AG04450 (cell line): ENCODE data around the gene DMD. TPM values are rescaled to one million over a fixed set of nuclear protein-coding genes. Genes with fewer than 3 reads are reported as not detected.

ENCODE experiments used
- CTCF ChIA-PET: fragments of 300-600, 350-600 bp; formaldehyde crosslinking; extraction: SDS; loops from one replicate; lab custom pipeline; 2022; ENCODE audit warnings: antibody characterized with exemption, inconsistent platforms; lab: Charles Lee
- POLR2A ChIA-PET: fragments of 350-600 bp; formaldehyde crosslinking; extraction: SDS; loops from one replicate; lab custom pipeline; 2021; ENCODE audit warnings: antibody characterized with exemption, inconsistent platforms; lab: Yijun Ruan, JAX
- DNase-seq: peaks from one replicate; pipeline ENCODE4 v3.0.0-alpha.2; 2011; ENCODE audit warnings: low read depth, low spot score
- H3K27ac ChIP-seq: one replicate; pipeline ENCODE4 v1.5.1; 2012; ENCODE audit warnings: low read depth, low read length, control low read depth
- H3K27me3 ChIP-seq: one replicate; pipeline ENCODE4 v1.6.0; 2012; ENCODE audit warnings: low read length; ENCODE audit not compliant: control insufficient read depth, insufficient read depth
- H3K4me3 ChIP-seq: 2 replicates; pipeline ENCODE4 v1.5.1; 2011; ENCODE audit warnings: mild to moderate bottlenecking, low read depth, low read length, control low read depth
- H3K9me3 ChIP-seq: 2 replicates; pipeline ENCODE4 v1.5.1; 2012; ENCODE audit warnings: low read length; ENCODE audit not compliant: control insufficient read depth, insufficient read depth
- polyA plus RNA-seq: library from polyadenylated mRNA; depleted of rRNA; stranded (reverse); fragments of >200 nt; gene quantifications from 2 replicates; pipeline ENCODE4 v1.2.3, GENCODE V29; 2011
- TF ChIP-seq, protein P1 (sequence below): IDR thresholded peaks from 2 replicates; pipeline ENCODE4 v1.5.1; 2011; ENCODE audit warnings: low read depth, low read length, control low read depth, inconsistent platforms

The DMD gene
- polyA plus RNA-seq, 1 experiment, result 7.6 TPM

- H3K27me3 ChIP-seq, result no peaks in the 10 kb centered on the region
- TF ChIP-seq, protein P1, sequence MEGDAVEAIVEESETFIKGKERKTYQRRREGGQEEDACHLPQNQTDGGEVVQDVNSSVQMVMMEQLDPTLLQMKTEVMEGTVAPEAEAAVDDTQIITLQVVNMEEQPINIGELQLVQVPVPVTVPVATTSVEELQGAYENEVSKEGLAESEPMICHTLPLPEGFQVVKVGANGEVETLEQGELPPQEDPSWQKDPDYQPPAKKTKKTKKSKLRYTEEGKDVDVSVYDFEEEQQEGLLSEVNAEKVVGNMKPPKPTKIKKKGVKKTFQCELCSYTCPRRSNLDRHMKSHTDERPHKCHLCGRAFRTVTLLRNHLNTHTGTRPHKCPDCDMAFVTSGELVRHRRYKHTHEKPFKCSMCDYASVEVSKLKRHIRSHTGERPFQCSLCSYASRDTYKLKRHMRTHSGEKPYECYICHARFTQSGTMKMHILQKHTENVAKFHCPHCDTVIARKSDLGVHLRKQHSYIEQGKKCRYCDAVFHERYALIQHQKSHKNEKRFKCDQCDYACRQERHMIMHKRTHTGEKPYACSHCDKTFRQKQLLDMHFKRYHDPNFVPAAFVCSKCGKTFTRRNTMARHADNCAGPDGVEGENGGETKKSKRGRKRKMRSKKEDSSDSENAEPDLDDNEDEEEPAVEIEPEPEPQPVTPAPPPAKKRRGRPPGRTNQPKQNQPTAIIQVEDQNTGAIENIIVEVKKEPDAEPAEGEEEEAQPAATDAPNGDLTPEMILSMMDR, result no peak
- DNase-seq, result no peak
- no peaks in the 10 kb centered on the region for H3K9me3 ChIP-seq
- H3K27ac ChIP-seq, result no peak overlapping the region
- ChIA-PET CTCF (no interaction called here), POLR2A (no interaction called here)
- H3K4me3 ChIP-seq, result no peak overlapping the region
Observed at GRCh38 chrX:31178064-31178768, 2033.1 kb downstream of the DMD start.

GRCh38 chrX:31170792-31171191, 2040.6 kb downstream of the DMD start:
- TF ChIP-seq, protein P1, result no peak
- Histone ChIP-seq H3K4me3 (no peak overlapping the region), H3K27ac (no peak overlapping the region), H3K27me3 (no peaks in the 10 kb centered on the region), H3K9me3 (no peaks in the 10 kb centered on the region)
- ChIA-PET CTCF (no interaction called here), POLR2A (no interaction called here)
- no peak for DNase-seq

GRCh38 chrX:31168551-31168950, 2042.8 kb downstream of the DMD start:
- Histone ChIP-seq H3K27ac (no peak overlapping the region), H3K27me3 (no peaks in the 10 kb centered on the region), H3K4me3 (no peak overlapping the region), H3K9me3 (no peaks in the 10 kb centered on the region)
- CTCF ChIA-PET, result no interaction called here
- TF ChIP-seq, protein P1, result no peak
- POLR2A ChIA-PET, result no interaction called here
- no peak for DNase-seq

GRCh38 chrX:31166832-31167231, 2044.5 kb downstream of the DMD start:
- H3K27ac ChIP-seq, result no peak overlapping the region

GRCh38 chrX:31166416-31166815, 2044.9 kb downstream of the DMD start:
- Histone ChIP-seq H3K27me3 (no peaks in the 10 kb centered on the region), H3K27ac (no peak overlapping the region), H3K4me3 (no peak overlapping the region), H3K9me3 (no peaks in the 10 kb centered on the region)
- TF ChIP-seq, protein P1, result no peak
- no peak for DNase-seq
- CTCF ChIA-PET, result no interaction called here
- POLR2A ChIA-PET, result no interaction called here

More at GRCh38 chrX:31166832-31167231, 2044.5 kb downstream of the DMD start:
- Histone ChIP-seq H3K9me3 (no peaks in the 10 kb centered on the region), H3K4me3 (no peak overlapping the region), H3K27me3 (no peaks in the 10 kb centered on the region)
- CTCF ChIA-PET, result no interaction called here
- TF ChIP-seq, protein P1, result no peak
- POLR2A ChIA-PET, result no interaction called here
- no peak for DNase-seq
